WERI-Rb-1 (cell line): ENCODE results near the gene DEFB110.

Experiments used
- DNase-seq: peaks from one replicate; pipeline ENCODE4 v3.0.0-alpha.2; 2020
- H3K27ac ChIP-seq: fragments of 250-450 bp; sonication (Bioruptor Pico); 2 replicates; pipeline ENCODE4 v1.5.1; 2020; ENCODE audit warnings: mild to moderate bottlenecking, moderate library complexity
- H3K27me3 ChIP-seq: fragments of 250-450 bp; sonication (Bioruptor Pico); 2 replicates; pipeline ENCODE4 v1.5.1; 2021; ENCODE audit warnings: mild to moderate bottlenecking, low read depth, moderate library complexity; ENCODE audit not compliant: insufficient read depth, severe bottlenecking
- H3K36me3 ChIP-seq: fragments of 250-450 bp; sonication (Bioruptor Pico); 2 replicates; pipeline ENCODE4 v1.5.1; 2020; ENCODE audit warnings: mild to moderate bottlenecking, moderate library complexity
- H3K4me3 ChIP-seq: 2 replicates; pipeline ENCODE4 v1.5.1; 2011; ENCODE audit warnings: low read depth, mild to moderate bottlenecking, control low read depth, low read length
- H3K9me3 ChIP-seq: fragments of 250-450 bp; sonication (Bioruptor Pico); 2 replicates; pipeline ENCODE4 v1.5.1; 2021; ENCODE audit warnings: mild to moderate bottlenecking, moderate library complexity; ENCODE audit not compliant: severe bottlenecking
- TF ChIP-seq, protein P1 (sequence below): IDR thresholded peaks from 2 replicates; pipeline ENCODE4 v1.5.1; 2011; ENCODE audit warnings: low read depth, mild to moderate bottlenecking, control low read depth, inconsistent platforms, low read length

Gene DEFB110

DNA sequence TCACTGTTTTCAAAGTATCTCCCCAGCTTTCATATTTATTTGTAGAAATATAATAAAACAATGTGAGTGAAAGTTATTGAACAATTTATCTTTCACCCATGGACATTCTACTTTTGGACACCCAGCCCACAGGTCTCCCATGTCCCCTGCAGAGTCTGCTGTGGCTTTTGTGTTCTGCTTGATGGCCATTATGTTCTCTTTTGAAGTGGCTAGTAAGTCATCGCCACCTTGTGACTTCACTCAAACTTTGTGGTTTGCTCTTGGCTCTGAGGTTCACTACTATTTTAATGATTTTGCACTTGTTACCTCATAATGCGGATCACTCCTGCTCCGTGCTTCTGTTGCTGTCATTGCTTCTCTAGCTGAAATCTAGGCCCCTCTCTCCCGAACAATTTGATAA is 42.2 kb downstream of the DEFB110 start:
- H3K27ac ChIP-seq: no peak overlapping the region
- no peaks in the 10 kb centered on the region for H3K9me3 ChIP-seq
- H3K27me3 ChIP-seq: no peaks in the 10 kb centered on the region
- no peak overlapping the region for H3K4me3 ChIP-seq
- no peak for DNase-seq
- TF ChIP-seq, protein P1, sequence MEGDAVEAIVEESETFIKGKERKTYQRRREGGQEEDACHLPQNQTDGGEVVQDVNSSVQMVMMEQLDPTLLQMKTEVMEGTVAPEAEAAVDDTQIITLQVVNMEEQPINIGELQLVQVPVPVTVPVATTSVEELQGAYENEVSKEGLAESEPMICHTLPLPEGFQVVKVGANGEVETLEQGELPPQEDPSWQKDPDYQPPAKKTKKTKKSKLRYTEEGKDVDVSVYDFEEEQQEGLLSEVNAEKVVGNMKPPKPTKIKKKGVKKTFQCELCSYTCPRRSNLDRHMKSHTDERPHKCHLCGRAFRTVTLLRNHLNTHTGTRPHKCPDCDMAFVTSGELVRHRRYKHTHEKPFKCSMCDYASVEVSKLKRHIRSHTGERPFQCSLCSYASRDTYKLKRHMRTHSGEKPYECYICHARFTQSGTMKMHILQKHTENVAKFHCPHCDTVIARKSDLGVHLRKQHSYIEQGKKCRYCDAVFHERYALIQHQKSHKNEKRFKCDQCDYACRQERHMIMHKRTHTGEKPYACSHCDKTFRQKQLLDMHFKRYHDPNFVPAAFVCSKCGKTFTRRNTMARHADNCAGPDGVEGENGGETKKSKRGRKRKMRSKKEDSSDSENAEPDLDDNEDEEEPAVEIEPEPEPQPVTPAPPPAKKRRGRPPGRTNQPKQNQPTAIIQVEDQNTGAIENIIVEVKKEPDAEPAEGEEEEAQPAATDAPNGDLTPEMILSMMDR: no peak
- no peaks in the 10 kb centered on the region for H3K36me3 ChIP-seq

DNA sequence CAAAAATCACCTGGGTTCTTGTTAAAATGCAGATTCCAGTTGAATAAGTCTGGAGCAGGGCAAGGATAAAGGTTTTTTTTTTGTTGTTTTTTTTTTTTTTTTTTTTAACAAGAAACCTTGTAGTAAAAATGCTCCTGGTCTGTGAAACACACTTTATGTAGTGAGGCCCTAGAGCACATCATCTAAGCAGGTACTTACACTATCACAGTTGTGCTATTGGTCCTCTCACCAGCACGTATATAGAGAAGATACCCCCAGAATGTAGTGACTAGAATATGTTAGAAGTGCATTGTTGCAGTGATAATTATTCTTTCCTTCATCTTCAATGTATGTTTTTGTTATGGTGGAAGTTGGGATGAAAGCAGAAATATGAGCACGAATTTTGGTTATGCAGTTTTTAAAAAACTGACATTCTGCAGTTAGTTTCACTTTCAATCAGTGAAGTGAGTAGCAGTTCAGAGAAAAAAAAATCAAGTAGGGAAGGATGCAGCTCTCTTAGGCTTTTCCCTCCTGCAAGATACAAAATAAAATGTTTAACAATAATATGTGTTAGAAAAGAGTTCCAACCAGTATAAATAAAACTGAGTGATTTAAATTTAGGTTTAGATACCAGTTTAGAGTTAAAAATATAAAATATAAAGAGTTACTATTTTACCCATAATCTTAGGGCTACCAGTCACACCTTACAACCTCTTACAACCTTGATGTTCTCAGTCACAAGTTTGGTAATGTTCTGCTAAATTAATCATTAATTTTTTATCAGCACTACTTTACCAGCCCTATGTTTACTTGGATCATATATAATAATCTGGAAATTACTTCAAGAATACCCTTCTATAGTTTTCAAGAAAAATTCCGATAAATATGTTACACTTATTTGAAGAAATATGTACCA is 43.2 kb downstream of the DEFB110 start:
- Histone ChIP-seq H3K27ac (no peak overlapping the region), H3K27me3 (no peaks in the 10 kb centered on the region), H3K4me3 (no peak overlapping the region), H3K36me3 (no peaks in the 10 kb centered on the region), H3K9me3 (no peaks in the 10 kb centered on the region)
- no peak for DNase-seq
- TF ChIP-seq, protein P1: no peak

- TF ChIP-seq, protein P1: no peak
- H3K4me3 ChIP-seq: no peak within 1 kb of the TSS
- no peak within 1 kb of the TSS for H3K27ac ChIP-seq
- no peaks in the 10 kb centered on the region for H3K36me3 ChIP-seq
- no peaks in the 10 kb centered on the region for H3K27me3 ChIP-seq
- no peaks in the 10 kb centered on the region for H3K9me3 ChIP-seq
- no peak for DNase-seq
These were observed 52.2 kb downstream of the DEFB110 start, which contains the start of gene DEFB113 for GRCh38 chr6:49969605-49970004. Gene DEFB113 (minus strand): TSS chr6:49969625. CDS start chr6:49969625, 0 bp downstream.
